ENCODE measurements around the gene SULT4A1. TPM values are rescaled to one million over a fixed set of nuclear protein-coding genes. Genes with fewer than 3 reads are reported as not detected.
"Not testable (repeated sequence)": the region's sequence is repeated elsewhere in the genome, so short reads cannot be mapped to it uniquely, and the experiment has no call there.

The SULT4A1 gene, protein sequence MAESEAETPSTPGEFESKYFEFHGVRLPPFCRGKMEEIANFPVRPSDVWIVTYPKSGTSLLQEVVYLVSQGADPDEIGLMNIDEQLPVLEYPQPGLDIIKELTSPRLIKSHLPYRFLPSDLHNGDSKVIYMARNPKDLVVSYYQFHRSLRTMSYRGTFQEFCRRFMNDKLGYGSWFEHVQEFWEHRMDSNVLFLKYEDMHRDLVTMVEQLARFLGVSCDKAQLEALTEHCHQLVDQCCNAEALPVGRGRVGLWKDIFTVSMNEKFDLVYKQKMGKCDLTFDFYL
- 1 to 10 TPM in 1 of 3 donors, under 1 TPM in 2; 0.11 to 1.9 (median 0.31) TPM for polyA plus RNA-seq

DNA sequence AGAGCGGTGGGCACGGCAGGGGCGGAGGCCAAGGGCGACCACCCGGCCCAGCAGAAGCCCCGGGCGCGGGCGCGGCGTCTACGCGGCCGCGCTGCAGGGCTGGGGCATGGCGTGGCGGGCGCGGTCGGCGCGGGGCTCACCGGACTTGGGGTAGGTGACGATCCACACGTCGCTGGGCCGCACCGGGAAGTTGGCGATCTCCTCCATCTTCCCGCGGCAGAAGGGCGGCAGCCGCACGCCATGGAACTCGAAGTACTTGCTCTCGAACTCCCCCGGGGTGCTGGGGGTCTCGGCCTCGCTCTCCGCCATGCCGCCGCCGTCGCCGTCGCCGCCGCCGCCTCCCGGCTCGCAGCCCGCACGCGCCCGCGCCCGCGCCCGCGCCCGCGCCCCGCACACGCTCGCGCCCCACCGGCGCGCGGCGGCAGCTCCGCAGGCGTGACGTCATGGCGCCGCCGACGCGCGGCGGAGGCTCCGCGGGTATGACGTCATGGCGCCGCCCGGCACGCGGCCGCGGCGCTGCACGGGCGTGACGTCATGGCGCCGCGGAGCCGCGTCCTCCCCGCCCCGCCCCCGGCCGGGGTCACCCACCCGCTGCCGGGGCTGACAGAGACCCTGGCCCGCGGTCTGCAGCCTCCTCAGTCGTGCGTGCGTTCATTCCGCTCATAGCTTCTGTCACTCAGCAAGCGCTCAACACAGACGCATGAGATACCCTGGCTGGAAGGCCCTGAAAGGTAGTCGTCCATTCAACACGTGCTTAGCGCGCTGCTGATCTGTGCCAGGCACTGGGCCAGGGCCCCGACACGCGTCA lies at the start of gene SULT4A1:
TSS of gene SULT4A1 (minus strand) at position 440 of the 808 bp plus-strand sequence. CDS start at position 309, 131 bp downstream.
- WGBS, 3 donors = 2 to 4% (median 4%) methylated on average over 72 to 121 of the region's 121 CpGs
- H3K27ac ChIP-seq (ENCODE audit: low read depth, low read length) = no peak within 1 kb of the TSS

DNA sequence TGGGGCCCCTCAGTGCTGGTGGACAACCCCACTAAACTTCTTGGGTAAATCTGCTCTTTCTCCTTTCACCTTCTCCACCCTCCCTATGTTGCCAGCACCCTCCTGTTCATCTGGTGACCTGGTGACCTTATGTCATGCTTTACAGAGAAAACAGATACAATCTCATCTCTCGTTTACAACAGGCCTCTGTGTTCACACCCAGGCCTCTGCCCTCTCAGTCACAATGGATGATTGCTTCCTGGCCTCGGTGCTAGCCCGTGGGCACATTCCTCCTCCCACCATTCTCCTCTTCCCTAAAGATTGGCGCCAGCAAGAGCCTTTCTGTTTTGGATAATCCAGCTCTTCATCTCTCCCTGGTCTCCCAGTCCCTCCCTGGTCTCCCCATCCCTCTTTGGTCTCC lies 49.0 kb upstream of the SULT4A1 start:
- 12 to 20% (median 14%) methylated on average over 4 of the region's 4 CpGs for WGBS, 3 donors

DNA sequence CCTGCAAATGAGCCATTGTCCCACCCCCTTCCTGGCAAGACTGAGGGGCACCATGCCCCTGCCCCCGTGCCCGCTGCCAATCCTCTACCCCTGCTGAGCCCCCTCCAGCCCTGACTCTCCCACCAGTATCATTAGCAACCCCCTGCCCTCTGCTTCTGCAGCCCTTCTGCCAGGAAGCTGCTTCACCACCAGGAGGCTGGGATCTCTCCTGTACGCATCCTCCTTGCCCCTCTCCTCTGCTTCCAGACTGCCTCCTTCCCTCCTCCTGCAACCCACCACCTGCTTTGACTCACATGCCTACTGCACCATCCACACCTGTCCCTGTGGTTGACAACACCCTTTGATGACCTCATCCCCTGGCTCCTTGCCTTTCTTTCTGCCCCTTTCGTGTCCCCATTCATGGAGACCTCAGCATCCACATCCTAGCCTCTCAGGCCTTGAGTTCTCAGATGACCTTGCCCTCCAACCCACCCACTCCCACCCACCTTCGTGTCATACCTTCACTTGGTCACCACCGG lies 47.9 kb upstream of the SULT4A1 start:
- WGBS, 3 donors = 51 to 76% (median 65%) methylated on average over 6 of the region's 6 CpGs
- H3K27ac ChIP-seq (ENCODE audit: low read depth, low read length) = no peak overlapping the region

More for the DNA sequence above, 49.0 kb upstream of the SULT4A1 start:
- H3K27ac ChIP-seq (ENCODE audit: low read depth, low read length) = no peak overlapping the region

DNA sequence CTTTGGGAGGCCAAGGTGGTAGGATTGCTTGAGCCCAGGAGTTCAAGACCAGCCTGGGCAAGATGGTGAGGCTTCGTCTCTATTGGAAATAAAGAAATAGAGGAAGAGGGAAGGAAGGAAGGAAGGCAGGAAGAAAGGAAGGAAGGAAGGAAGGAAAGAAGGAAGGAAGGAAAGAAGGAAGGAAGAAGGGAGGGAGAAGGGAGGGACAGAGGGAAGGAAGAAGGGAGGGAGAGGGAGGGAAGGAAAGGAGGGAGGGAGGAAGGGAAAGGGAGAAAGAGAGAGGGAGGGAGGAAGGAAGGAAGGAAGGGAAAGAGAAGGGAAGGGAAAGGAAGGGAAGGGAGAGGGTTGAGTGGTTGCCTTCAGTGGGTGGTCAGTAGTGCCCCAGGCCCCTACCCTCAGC lies 47.4 kb upstream of the SULT4A1 start:
- 65 to 70% (median 70%) methylated on average over 1 of the region's 1 CpG for WGBS, 3 donors
- H3K27ac ChIP-seq (ENCODE audit: low read depth, low read length) = no peak overlapping the region

DNA sequence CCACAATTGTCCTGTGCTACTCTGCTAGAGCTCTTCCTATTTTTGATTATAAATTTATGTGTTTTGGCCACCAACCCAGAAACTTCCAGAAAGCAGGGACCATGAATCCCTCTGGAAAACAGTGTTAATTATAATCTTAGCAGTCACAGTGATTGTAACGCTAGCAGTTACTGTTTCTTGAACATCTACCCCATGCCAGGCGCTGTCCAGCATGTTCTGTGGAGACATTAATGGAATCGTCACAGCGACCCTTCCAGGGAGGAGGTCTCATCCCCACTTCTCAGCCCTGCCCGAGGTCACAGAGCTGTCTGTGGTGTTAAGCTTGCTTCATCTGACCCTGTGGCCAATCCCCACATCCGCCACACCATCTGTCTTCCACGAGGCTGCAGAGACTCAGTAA lies 43.4 kb upstream of the SULT4A1 start:
- H3K27ac ChIP-seq (ENCODE audit: low read depth, low read length) = no peak overlapping the region
- WGBS, 3 donors = 41 to 48% (median 41%) methylated on average over 7 of the region's 7 CpGs

DNA sequence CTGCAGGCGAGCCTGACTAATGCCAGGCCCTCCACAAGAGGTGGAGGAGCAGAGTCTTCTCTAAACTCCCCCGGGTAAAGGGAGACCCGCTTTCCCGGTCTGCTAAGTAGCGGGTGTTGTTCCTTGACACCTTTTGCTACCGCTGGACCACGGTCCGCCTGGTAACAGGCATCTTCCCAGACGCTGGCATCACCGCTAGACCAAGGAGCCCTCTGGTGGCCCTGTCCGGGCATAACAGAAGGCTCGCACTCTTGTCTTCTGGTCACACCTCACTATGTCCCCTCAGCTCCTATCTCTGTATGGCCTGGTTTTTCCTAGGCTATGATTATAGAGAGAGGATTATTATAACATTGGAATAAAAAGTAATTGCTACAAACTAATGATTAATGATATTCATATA lies 42.1 kb upstream of the SULT4A1 start:
- 26 to 41% (median 33%) methylated on average over 9 to 12 of the region's 12 CpGs for WGBS, 3 donors
- H3K27ac ChIP-seq (ENCODE audit: low read depth, low read length) = not testable (repeated sequence)

DNA sequence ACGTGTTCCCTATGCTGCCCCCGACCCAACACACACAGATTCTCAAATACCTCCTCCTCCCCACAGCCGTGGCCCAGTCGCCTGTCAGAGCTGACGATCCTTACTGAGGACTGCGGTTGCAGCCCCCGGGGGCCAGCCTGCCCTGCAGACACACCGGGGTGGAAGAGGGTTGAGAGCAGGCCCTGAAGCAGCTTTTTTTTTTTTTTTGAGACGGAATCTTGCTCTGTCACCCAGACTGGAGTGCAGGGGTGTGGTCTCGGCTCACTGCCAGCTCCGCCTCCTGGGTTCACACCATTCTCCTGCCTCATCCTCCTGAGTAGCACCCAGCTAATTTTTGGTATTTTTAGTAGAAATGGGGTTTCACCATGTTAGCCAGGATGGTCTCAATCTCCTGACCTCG lies 40.7 kb upstream of the SULT4A1 start:
- 65 to 69% (median 68%) methylated on average over 12 of the region's 12 CpGs for WGBS, 3 donors
- not testable (repeated sequence) for H3K27ac ChIP-seq (ENCODE audit: low read depth, low read length)

DNA sequence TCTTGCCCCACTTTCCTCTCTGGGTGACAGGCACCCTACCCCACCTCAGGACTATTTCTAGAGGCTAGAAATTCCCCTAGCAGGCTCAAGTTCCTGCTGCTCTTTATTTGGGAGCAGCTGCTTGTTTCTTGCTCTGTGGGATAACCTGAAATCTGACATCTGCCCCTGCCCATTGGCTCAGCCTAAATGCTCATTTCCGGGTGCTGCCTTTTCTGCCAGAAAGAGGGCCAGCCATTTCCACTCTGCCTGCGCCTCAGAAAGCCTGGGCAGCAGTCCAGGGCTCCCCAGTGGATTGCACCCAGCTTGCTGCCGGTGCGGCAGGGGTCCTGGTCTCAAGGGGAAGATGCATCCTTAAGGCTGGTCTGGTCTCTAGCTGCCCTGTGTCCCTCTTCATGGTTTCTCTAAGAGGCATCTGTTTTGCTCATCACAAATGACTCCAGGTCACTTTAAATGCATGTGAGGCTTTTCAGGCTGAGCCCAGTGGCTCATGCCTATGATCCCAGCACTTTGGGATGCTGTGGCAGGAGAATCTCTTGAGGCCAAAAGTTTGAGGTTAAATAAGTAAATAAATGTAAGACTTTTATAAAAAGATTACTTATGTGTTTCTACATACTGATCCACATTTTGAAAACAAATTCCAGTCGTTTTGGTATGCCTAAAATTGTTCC lies 39.8 kb upstream of the SULT4A1 start:
- H3K27ac ChIP-seq (ENCODE audit: low read depth, low read length) = no peak overlapping the region
- 43 to 55% (median 46%) methylated on average over 5 of the region's 5 CpGs for WGBS, 3 donors

DNA sequence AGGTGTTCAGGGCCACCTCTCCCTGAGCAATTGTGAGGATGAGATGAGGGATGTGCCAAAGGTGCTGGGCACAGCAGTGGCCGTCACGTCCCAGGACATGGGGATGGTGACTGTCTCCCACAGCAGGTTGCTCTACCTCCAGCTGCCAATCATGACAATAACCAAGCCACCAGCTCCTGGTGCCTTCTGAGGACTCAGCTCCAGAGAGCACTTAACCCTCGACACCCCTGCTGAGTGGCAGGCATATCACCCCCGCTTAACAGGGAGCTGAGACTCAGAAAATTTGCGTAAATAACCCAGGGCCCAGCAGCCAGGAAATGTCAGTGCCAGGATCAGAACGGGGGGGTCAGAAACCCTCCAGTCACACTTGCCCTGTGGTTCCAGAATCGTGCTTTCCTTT lies 37.9 kb upstream of the SULT4A1 start:
- no peak overlapping the region for H3K27ac ChIP-seq (ENCODE audit: low read depth, low read length)
- WGBS, 3 donors = 49 to 59% (median 53%) methylated on average over 7 of the region's 7 CpGs

DNA sequence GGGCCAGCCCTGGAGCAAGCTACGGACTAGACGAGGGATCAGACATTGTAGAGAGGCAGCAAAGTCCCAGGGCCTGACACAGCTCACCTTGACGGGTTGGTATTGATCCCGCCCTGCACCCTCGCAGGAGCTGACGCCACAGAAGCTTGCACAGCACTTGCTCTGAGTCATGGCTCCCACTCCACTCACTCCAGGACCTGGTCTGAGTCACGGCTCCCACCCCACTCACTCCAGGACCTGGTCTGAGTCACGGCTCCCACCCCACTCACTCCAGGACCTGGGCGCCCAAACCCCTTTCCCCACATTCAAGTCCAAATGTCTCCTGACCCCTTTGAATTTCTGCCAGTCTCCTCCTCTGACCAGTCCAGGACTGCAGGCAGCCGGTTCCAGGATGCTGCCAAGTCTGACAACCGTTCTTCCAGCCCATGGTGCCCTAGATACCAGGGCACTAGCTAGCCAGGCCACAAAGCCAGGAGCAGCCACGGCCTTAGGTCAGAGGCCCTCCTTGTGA lies 35.5 kb upstream of the SULT4A1 start:
- 34 to 59% (median 54%) methylated on average over 11 to 12 of the region's 12 CpGs for WGBS, 3 donors
- H3K27ac ChIP-seq (ENCODE audit: low read depth, low read length) = no peak overlapping the region

DNA sequence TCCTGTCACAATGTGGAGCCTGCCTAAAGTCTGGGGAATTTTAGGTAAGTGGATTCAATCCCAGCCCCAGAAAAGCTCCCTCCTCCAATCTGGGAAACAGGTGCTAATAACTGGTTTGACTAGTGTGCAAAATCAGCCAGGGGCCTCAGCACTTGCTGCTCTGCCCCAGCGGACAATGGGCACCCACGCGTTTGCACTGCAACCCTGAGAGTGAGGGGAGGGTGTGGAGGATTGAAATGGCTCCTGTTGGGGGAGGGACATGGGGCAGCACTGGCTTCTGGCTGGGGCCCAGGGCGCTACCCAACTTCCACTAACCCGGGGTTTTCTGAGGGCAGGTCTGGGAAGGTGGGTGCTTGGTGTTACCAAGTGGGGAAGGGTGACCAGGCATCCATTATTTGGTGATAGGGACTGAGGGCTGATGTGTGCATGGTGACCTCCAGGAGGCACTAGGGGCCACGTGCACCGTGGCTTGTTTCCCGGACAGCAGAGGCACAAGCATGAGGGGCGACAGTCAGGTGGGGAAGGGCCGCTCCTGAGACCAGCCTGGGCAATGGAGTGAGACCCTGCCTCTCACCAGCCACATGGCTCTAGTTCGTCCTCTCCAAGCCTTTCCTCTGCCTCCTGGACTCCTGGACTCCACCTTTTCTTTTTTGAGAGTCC lies 33.8 kb upstream of the SULT4A1 start:
- no peak overlapping the region for H3K27ac ChIP-seq (ENCODE audit: low read depth, low read length)
- WGBS, 3 donors = 33 to 44% (median 43%) methylated on average over 11 of the region's 11 CpGs

DNA sequence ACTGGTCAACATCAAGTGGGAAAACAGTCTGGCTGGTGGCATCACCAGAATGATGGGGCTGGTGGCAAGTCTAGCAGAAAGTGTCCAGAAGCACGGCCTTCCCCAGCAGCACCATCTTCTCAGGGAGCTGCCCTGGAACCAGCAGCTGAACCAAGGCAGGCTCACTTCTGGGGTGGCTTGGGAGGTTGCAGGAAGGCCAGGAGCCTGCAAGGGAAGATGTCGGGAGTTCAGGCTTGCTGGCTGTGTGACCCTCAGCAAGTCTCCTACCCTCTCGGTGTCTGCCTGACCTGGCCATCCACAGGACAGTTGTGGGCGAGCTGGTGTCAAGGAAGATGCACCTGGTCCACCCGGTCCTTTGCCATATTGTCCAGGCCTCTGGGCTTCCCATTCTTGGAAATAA lies 31.8 kb upstream of the SULT4A1 start:
- WGBS, 3 donors = 82 to 92% (median 88%) methylated on average over 5 of the region's 5 CpGs
- H3K27ac ChIP-seq (ENCODE audit: low read depth, low read length) = no peak overlapping the region

DNA sequence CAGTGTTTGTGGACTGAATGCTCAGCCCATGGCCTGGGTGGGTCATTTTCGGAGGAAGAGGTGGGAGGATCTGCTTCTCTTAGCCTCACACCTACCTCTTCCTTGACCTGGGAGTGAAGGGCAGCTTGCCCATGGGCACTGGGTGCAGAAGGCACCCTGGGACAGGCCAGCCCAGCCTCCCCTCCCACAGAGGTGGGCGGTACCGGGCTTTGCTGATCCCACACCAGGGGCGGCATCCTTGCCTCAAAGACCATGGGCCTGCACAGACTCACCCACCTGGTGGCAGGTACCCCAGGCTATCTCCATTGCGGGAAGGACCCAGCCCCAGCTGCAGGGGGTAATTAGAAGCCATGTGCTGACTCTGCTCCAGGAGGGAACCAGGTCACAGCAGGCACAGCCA lies 31.0 kb upstream of the SULT4A1 start:
- H3K27ac ChIP-seq (ENCODE audit: low read depth, low read length) = no peak overlapping the region
- WGBS, 3 donors = 65 to 76% (median 76%) methylated on average over 5 of the region's 5 CpGs

DNA sequence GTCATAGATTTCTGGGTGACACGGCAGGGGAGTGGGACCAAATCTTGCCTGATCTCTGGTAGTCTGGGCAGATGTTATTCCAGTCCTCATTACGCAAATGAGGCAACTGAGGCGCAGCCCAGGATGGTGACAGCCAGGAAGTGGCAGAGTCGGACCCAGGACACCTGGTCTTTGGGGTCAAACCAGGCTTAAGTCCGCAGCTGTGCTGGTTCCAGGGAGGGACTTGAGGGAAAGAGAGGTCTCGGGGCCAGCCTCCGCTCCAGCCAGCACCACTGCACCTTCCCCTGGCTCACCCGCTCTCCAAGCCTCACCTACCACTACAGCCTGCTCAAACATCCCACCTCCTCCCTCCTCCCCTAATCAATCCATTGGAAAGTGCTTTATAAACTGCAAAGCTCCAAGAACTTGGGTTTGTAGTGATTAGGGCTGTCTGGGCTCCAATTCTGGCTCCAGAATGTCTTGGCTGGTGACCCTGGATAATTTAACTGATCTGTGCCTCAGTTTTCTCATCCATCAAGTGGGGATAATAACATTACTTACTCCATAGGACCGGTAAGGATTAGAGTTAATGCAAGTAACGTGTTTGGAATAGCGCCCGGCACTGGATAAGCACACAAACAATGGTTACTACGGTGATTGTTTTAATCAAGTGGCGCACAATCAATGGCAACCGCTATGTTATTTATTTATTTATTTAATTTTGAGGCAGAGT lies 30.0 kb upstream of the SULT4A1 start:
- 34 to 54% (median 43%) methylated on average over 15 of the region's 15 CpGs for WGBS, 3 donors
- no peak overlapping the region for H3K27ac ChIP-seq (ENCODE audit: low read depth, low read length)

DNA sequence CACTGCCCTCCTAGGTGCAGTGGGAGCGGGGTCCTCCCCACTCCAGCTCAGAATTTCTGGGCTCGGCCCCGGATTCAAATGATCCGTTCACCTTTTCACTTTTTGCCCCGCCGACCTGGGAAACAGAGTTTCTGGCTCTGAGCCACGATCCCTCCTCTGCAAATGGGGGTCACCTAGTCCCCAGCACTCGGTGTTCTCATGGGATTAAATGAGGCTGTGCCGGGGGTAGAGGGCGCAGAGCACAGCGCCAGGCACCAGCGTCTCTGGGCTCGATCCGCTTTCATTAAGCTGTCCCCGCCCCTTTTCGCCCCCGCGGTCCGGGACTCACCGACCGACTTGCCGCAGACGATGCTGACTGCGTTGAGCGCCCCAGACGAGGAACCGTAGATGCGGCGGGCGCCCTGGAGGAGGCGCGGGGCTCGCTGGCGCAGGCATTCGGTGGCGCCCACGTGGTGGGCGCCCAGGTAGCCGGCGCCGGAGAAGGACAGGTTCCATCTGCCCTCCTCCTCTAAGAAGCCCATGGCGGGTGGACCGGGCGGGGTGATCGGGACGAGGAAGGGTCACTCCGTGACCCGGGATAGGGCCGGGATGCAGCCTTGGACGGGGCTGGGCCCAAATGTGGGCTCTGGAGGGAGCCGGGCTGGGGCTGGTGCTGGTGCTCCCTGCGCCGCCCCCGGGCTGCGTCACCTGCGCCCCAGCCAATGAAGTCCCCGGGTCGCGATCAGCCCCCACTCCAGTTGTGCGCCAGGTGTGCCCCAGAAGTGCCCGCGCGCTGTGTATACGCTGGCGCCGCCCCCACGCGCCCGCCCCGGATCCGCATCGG lies 29.3 kb upstream of the SULT4A1 start, which contains the start of gene PNPLA5:
TSS of gene PNPLA5 (minus strand) at position 654 of the 823 bp plus-strand sequence. CDS start at position 521, 133 bp downstream.
- WGBS, 3 donors = 2 to 3% (median 2%) methylated on average over 67 to 72 of the region's 72 CpGs
- no peak within 1 kb of the TSS for H3K27ac ChIP-seq (ENCODE audit: low read depth, low read length)

DNA sequence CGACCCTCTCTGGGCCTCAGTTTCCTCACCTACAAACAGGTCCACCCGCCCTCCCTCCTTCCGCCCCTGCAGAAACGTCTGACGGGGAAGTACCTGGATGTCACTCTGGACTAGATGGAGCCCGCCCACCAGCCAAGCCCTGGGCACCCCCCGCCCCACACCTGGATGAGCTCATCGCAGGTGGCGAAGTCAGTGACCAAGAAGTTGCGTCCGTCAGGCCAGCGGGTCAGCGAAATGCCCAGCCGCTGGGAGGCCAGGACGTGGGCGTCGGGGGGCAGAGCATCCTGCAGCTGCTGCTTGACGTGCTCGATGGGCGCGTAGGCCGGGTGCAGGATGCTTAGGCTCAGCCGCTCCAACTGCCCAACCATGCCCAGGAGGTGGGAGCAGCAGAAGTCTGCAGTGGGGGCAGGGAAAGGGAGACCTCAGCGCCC lies 28.6 kb upstream of the SULT4A1 start:
- H3K27ac ChIP-seq (ENCODE audit: low read depth, low read length) = no peak overlapping the region
- WGBS, 3 donors = 11 to 17% (median 13%) methylated on average over 24 of the region's 24 CpGs

DNA sequence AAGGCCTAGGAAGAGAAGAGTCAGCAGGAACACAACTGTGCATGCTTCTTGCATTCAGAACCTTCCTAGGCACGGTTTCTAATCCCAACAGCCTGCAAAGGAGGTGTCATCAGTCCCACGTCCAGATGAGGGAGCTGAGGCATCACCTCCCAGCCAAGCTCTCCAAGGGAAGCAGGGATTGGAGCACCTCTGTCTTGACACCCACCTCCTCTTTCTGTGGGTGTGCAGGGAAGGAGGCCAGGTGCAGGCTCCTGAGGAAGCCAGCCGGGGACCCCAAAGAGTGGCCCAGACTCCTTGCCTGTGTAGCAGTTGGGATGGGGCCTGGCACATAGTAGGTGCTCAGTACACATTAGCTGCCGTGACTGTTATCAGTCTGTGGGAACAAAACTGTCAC lies 27.5 kb upstream of the SULT4A1 start:
- 36 to 56% (median 54%) methylated on average over 4 of the region's 4 CpGs for WGBS, 3 donors
- H3K27ac ChIP-seq (ENCODE audit: low read depth, low read length) = no peak overlapping the region
